ENCODE data around the gene ZNF732.
"Not testable (repeated sequence)": the region's sequence is repeated elsewhere in the genome, so short reads cannot be mapped to it uniquely, and the experiment has no call there.

The ZNF732 gene

GRCh38 chr4:304969-305680 lies at the start of gene ZNF732:
Gene ZNF732, minus strand, starts transcription at chr4:305474. Its CDS starts 164 bp downstream, at chr4:305310.
- no peak for DNase-seq

GRCh38 chr4:340011-340410 lies 34.7 kb upstream of the ZNF732 start:
- no peak for DNase-seq

- DNase-seq = peak; percentile 2
Measured at GRCh38 chr4:338759-339097, 33.5 kb upstream of the ZNF732 start.

- peak; percentile 51 for DNase-seq
Measured at GRCh38 chr4:337932-338758, 32.9 kb upstream of the ZNF732 start.

- DNase-seq = peak; percentile 89
Measured at GRCh38 chr4:337143-337931, 32.1 kb upstream of the ZNF732 start, which contains the start of gene ZNF141. Gene ZNF141, plus strand, starts transcription at chr4:337814. Its CDS starts 170 bp downstream, at chr4:337984.

- no peak for DNase-seq
Measured at GRCh38 chr4:336893-337142, 31.5 kb upstream of the ZNF732 start.

- DNase-seq = no peak
Measured at GRCh38 chr4:336099-336892, 31.0 kb upstream of the ZNF732 start.

GRCh38 chr4:335515-335914 lies 30.2 kb upstream of the ZNF732 start:
- DNase-seq = no peak

- DNase-seq = no peak
Measured at GRCh38 chr4:328729-329128, 23.5 kb upstream of the ZNF732 start.

GRCh38 chr4:314296-314903 lies 9.1 kb upstream of the ZNF732 start:
- DNase-seq = no peak

- no peak for DNase-seq
Measured at GRCh38 chr4:309807-310206, 4.5 kb upstream of the ZNF732 start.

- no peak for DNase-seq
Measured at GRCh38 chr4:306551-306961, 1.3 kb upstream of the ZNF732 start.

- DNase-seq = not testable (repeated sequence)
Measured at GRCh38 chr4:304516-304915, 758 bp downstream of the ZNF732 start.

GRCh38 chr4:302381-302780 lies 2.9 kb downstream of the ZNF732 start:
- no peak for DNase-seq

GRCh38 chr4:294732-295131 lies 10.5 kb downstream of the ZNF732 start:
- no peak for DNase-seq

GRCh38 chr4:288891-289290 lies 16.4 kb downstream of the ZNF732 start:
- no peak for DNase-seq

GRCh38 chr4:273309-274017 lies 31.8 kb downstream of the ZNF732 start:
- DNase-seq = no peak

GRCh38 chr4:271492-272103 lies 33.7 kb downstream of the ZNF732 start:
- DNase-seq = no peak

- not testable (repeated sequence) for DNase-seq
Measured at GRCh38 chr4:259240-259639, 46.0 kb downstream of the ZNF732 start.

GRCh38 chr4:256492-256891 lies 48.8 kb downstream of the ZNF732 start:
- DNase-seq = no peak

All from CD4-positive, alpha-beta T cell treated with Interleukin-6 for 4 hours (primary cell).